ENCODE data around the gene MTCH2.

The MTCH2 gene

DNA sequence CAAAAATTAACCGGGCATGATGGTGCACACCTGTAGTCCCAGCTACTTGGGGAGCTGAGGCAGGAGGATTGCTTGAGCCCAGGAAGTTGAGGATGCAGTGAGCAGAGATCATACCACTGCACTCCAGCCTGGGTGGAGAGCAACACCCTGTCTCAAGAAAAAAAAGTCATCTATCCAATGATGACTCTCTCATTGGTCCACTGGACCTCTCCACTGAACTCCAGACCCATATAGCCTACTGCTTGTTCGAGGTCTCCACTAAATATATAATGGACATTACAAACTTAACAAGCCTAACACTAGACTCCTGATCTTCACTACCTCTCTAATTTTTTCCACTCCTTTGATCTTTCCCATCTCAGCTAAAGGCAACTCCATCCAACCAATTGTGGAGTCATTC, 33.5 kb upstream of the MTCH2 start:
- Histone ChIP-seq H3K9me2 (replicated peaks; ENCODE audit: low read depth, low read length) (no peaks in the 10 kb centered on the region), H3K9me3 (ENCODE audit: insufficient read depth, low read depth, low read length) (no peaks in the 10 kb centered on the region), H3K79me2 (ENCODE audit: insufficient read depth, low read length) (no peaks in the 10 kb centered on the region), H2AFZ (ENCODE audit: low read length) (no peak overlapping the region; the same call in 1 of the 2 replicates), H3K36me3 (ENCODE audit: insufficient read depth, low read length) (no peaks in the 10 kb centered on the region), H3F3A (ENCODE audit: low read depth) (no peaks in the 10 kb centered on the region), H4K20me1 (ENCODE audit: insufficient read depth, low read length, poor library complexity, severe bottlenecking) (no peaks in the 10 kb centered on the region), H3K4me3 (ENCODE audit: low read length, poor library complexity, severe bottlenecking) (no peak overlapping the region), H3K9ac (ENCODE audit: low read depth, low read length, poor library complexity, severe bottlenecking) (no peak overlapping the region), H3K4me2 (ENCODE audit: low read depth, low read length, poor library complexity, severe bottlenecking) (no peak overlapping the region), H3K27me3 (ENCODE audit: insufficient read depth, low read length, poor library complexity, severe bottlenecking) (no peaks in the 10 kb centered on the region), H3K4me1 (ENCODE audit: insufficient read depth, low read length, poor library complexity, severe bottlenecking) (no peaks in the 10 kb centered on the region)
- TF ChIP-seq, protein P1, sequence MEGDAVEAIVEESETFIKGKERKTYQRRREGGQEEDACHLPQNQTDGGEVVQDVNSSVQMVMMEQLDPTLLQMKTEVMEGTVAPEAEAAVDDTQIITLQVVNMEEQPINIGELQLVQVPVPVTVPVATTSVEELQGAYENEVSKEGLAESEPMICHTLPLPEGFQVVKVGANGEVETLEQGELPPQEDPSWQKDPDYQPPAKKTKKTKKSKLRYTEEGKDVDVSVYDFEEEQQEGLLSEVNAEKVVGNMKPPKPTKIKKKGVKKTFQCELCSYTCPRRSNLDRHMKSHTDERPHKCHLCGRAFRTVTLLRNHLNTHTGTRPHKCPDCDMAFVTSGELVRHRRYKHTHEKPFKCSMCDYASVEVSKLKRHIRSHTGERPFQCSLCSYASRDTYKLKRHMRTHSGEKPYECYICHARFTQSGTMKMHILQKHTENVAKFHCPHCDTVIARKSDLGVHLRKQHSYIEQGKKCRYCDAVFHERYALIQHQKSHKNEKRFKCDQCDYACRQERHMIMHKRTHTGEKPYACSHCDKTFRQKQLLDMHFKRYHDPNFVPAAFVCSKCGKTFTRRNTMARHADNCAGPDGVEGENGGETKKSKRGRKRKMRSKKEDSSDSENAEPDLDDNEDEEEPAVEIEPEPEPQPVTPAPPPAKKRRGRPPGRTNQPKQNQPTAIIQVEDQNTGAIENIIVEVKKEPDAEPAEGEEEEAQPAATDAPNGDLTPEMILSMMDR (conservative IDR thresholded peaks at IDR 0.05; ENCODE audit: low read length) = no peak
- no peak for TF ChIP-seq EZH2phosphoT487 (IDR thresholded peaks at IDR 0.05; ENCODE audit: borderline replicate concordance)

DNA sequence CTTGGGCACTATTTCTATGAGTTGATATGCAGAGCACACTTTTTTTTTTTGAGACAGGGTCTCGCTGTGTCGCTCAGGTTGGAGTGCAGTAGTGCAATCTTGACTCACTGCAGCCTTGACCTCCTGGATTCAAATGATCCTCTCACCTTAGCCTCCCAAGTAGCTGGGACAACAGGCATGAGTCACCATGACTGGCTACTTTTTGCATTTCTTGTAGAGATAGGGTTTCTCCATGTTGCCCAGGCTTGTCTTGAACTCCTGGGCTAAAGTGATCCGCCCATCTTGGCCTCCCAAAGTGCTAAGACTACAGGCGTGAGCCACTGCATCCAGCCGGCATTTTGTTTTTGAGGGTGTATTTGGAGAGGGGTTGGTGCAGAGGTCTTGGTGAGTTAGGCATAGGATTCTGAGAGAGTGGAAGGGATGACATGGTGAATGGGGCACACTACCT, 29.9 kb upstream of the MTCH2 start:
- no peaks in the 10 kb centered on the region for H3K79me2 ChIP-seq (ENCODE audit: insufficient read depth, low read length)
- H3K4me2 ChIP-seq (ENCODE audit: low read depth, low read length, poor library complexity, severe bottlenecking) = no peak overlapping the region
- H3K9ac ChIP-seq (ENCODE audit: low read depth, low read length, poor library complexity, severe bottlenecking) = no peak overlapping the region
- H3K4me3 ChIP-seq (ENCODE audit: low read length, poor library complexity, severe bottlenecking) = no peak overlapping the region
- no peaks in the 10 kb centered on the region for H3F3A ChIP-seq (ENCODE audit: low read depth)
- H3K9me2 ChIP-seq (replicated peaks; ENCODE audit: low read depth, low read length) = no peaks in the 10 kb centered on the region
- H3K4me1 ChIP-seq (ENCODE audit: insufficient read depth, low read length, poor library complexity, severe bottlenecking) = peaks cover 4% of the 10 kb centered on the region
- no peak overlapping the region for H2AFZ ChIP-seq (ENCODE audit: low read length)
- H4K20me1 ChIP-seq (ENCODE audit: insufficient read depth, low read length, poor library complexity, severe bottlenecking) = no peaks in the 10 kb centered on the region
- no peak for TF ChIP-seq EZH2phosphoT487 (IDR thresholded peaks at IDR 0.05; ENCODE audit: borderline replicate concordance)
- TF ChIP-seq, protein P1 (conservative IDR thresholded peaks at IDR 0.05; ENCODE audit: low read length) = no peak
- no peaks in the 10 kb centered on the region for H3K27me3 ChIP-seq (ENCODE audit: insufficient read depth, low read length, poor library complexity, severe bottlenecking)
- no peaks in the 10 kb centered on the region for H3K9me3 ChIP-seq (ENCODE audit: insufficient read depth, low read depth, low read length)
- no peaks in the 10 kb centered on the region for H3K36me3 ChIP-seq (ENCODE audit: insufficient read depth, low read length)

DNA sequence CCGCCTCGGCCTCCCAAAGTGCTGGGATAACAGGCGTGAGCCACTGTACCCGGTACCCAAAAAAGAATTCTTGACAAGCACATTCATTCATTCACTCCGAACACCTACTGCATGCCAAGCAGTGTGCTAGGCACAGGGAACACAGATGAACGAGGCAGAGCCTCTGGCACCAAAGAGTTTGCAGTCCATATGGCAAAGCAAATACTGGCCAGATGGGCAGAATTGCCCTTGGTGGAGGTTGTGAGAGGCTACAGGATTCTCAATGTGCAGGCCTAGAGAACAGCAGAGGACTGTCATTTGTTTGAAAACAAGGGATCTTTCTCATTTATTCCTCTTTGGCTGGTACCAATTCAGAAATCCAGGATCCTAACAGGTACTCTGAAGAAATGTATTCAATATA, 27.5 kb upstream of the MTCH2 start:
- H3K9me2 ChIP-seq (replicated peaks; ENCODE audit: low read depth, low read length) = no peaks in the 10 kb centered on the region
- no peaks in the 10 kb centered on the region for H3F3A ChIP-seq (ENCODE audit: low read depth)
- H3K4me1 ChIP-seq (ENCODE audit: insufficient read depth, low read length, poor library complexity, severe bottlenecking) = peaks cover 4% of the 10 kb centered on the region
- H3K4me3 ChIP-seq (ENCODE audit: low read length, poor library complexity, severe bottlenecking) = no peak overlapping the region
- H3K79me2 ChIP-seq (ENCODE audit: insufficient read depth, low read length) = no peaks in the 10 kb centered on the region
- H3K4me2 ChIP-seq (ENCODE audit: low read depth, low read length, poor library complexity, severe bottlenecking) = no peak overlapping the region
- H2AFZ ChIP-seq (ENCODE audit: low read length) = no peak overlapping the region
- TF ChIP-seq, protein P1 (conservative IDR thresholded peaks at IDR 0.05; ENCODE audit: low read length) = no peak
- TF ChIP-seq EZH2phosphoT487 (IDR thresholded peaks at IDR 0.05; ENCODE audit: borderline replicate concordance) = no peak
- no peak overlapping the region for H3K9ac ChIP-seq (ENCODE audit: low read depth, low read length, poor library complexity, severe bottlenecking)
- no peaks in the 10 kb centered on the region for H3K27me3 ChIP-seq (ENCODE audit: insufficient read depth, low read length, poor library complexity, severe bottlenecking)
- no peaks in the 10 kb centered on the region for H3K9me3 ChIP-seq (ENCODE audit: insufficient read depth, low read depth, low read length)
- H4K20me1 ChIP-seq (ENCODE audit: insufficient read depth, low read length, poor library complexity, severe bottlenecking) = no peaks in the 10 kb centered on the region
- H3K36me3 ChIP-seq (ENCODE audit: insufficient read depth, low read length) = no peaks in the 10 kb centered on the region

Data from Loucy (cell line).